Heart left ventricle (tissue), 16 donors: ENCODE measurements around the gene SLC22A24. TPM values are rescaled to one million over a fixed set of nuclear protein-coding genes. Genes with fewer than 3 reads are reported as not detected.

Experiments used
- ATAC-seq, 4 donors: fragments of 200-7000 bp; cut with Tn5 transposase; one replicate each; pipeline ENCODE4 v1.9.1; 2020 to 2022; ENCODE audit warnings: moderate library complexity in 4 of 4, mild to moderate bottlenecking in 3 of 4, moderate number of reproducible peaks in 1 of 4
- DNase-seq, 5 donors: peaks; one replicate each; pipeline ENCODE4 v3.0.0-alpha.2; 2020
- H3K27ac ChIP-seq, 12 donors: fragments of 200-600 bp; sonication (generic) in 4 of 12; one replicate each; pipeline versions ENCODE4 v1.5.0 to v1.8.0; 2016 to 2022; ENCODE audit warnings: mild to moderate bottlenecking in 2 of 12
- H3K27me3 ChIP-seq, 9 donors: fragments of 200-600 bp; sonication (generic) in 2 of 9; one replicate each; pipeline versions ENCODE4 v1.5.1 to v1.8.0; 2016 to 2022; ENCODE audit warnings: mild to moderate bottlenecking in 3 of 9
- H3K36me3 ChIP-seq, 9 donors: fragments of 200-600 bp; sonication (generic) in 2 of 9; one replicate each; pipeline versions ENCODE4 v1.5.0 to v1.8.0; 2018 to 2022; ENCODE audit warnings: mild to moderate bottlenecking in 2 of 9
- H3K4me1 ChIP-seq, 12 donors: fragments of 200-600 bp; sonication (generic) in 4 of 12; one replicate each; pipeline versions ENCODE4 v1.5.0 to v1.8.0; 2016 to 2022; ENCODE audit warnings: mild to moderate bottlenecking in 3 of 12
- H3K4me3 ChIP-seq, 12 donors: fragments of 200-600 bp; sonication (generic) in 4 of 12; one replicate each; pipeline versions ENCODE4 v1.5.0 to v1.8.0; 2017 to 2022; ENCODE audit warnings: mild to moderate bottlenecking in 9 of 12, moderate library complexity in 4 of 12
- H3K9me3 ChIP-seq, 12 donors: fragments of 200-600 bp; sonication (generic) in 4 of 12; one replicate each; pipeline versions ENCODE4 v1.5.0 to v1.8.0; 2016 to 2022; ENCODE audit warnings: mild to moderate bottlenecking in 1 of 12
- CTCF ChIP-seq, 12 donors: fragments of 200-600 bp; sonication (generic) in 4 of 12; IDR thresholded peaks; one replicate each; pipeline versions ENCODE4 v1.5.0 to v1.8.0; 2018 to 2022; ENCODE audit warnings: antibody characterized with exemption in 12 of 12, mild to moderate bottlenecking in 5 of 12
- POLR2A ChIP-seq, 2 donors: fragments of 450-650 bp; IDR thresholded peaks; one replicate each; pipeline ENCODE4 v1.6.1; 2017; ENCODE audit warnings: antibody characterized with exemption in 2 of 2, mild to moderate bottlenecking in 2 of 2, moderate library complexity in 2 of 2
- WGBS, 4 donors: extraction: QIAGEN DNeasy Blood & Tissue Kit in 2 of 4; methylation state at CpG; one replicate each; pipeline versions ENCODE4 v1.1.5 to v1.1.7; 2013 to 2018; 5-methylcytosine and 5-hydroxymethylcytosine counted together
- intact Hi-C, 10 donors: fragments of 100-400 bp; cut with DNase I; formaldehyde crosslinking; loops; one replicate each; pipeline versions ENCODE4 v1.11.1 to v1.14.2; 2022
- polyA plus RNA-seq, 2 donors: library from polyadenylated mRNA; stranded (reverse); fragments of 200-250 nt; gene quantifications; one replicate each; pipeline ENCODE4 v1.2.3, GENCODE V29; 2013
- total RNA-seq, 9 donors: library from RNA; depleted of rRNA in 2 of 9; stranded (reverse); fragments of >200 nt in 2 of 9; fragmentation: NEBNext Ultra II Directional in 3 of 9; extraction: Animal tissue kit (Norgen Biotek cat#: 25700) in 3 of 9; gene quantifications; one replicate each; pipeline versions ENCODE4 v1.1.0 to v1.2.4, GENCODE V29; 2016 to 2023
- donor health status: ischemic (EF 13 %, LVEDD 7.1; RV severe dilation, severe dysfunction).
- donor health status: healthy with polysubstance abuse.
- donor health status: DM: no; HTN: yes; CAD: no.
- donor health status: DM: no; HTN: no; CAD: no.
- donor health status: ischemic (EF 25% LVEDD 6.9; RV normal size, moderate dysfunction).
- donor health status: ischemic (EF 25% LVEDD 5.7; RV mildly dilated, moderate dysfunction).
- donor health status: healthy.
- donor health status: DM: yes; HTN: yes; CAD: no.
- donor health status: ischemic (EF 35%, LVEDD 5.7; RV mildly dilated, moderate dysfunction).
- donor health status: nonischemic (EF 11% LVEDD 7.7; RV severe dilation, severe dysfunction).
- donor health status: DM: yes; HTN: yes; CAD: no.
- donor health status: PGD.
- donor health status: ischemic (EF 29% LVEDD 5.4; RV normal size, mild dysfunction).
- donor health status: nonischemic (EF 23%, LVEDD 6.1; RV moderate dilation, normal function).

SLC22A24 gene
- total and polyA plus RNA-seq, 11 donors: not detected

GRCh38 chr11:63165706-63166310 lies 21.8 kb upstream of the SLC22A24 start:
- 74 to 82% (median 79%) methylated on average over 4 of the region's 4 CpGs for WGBS, 4 donors
- Histone ChIP-seq H3K9me3 (peaks cover 0 to 3% (median 0%) of the 10 kb centered on the region in 12 donors), H3K4me1 (no peaks in the 10 kb centered on the region), H3K36me3 (no peaks in the 10 kb centered on the region), H3K27me3 (peaks cover 0 to 17% (median 0%) of the 10 kb centered on the region in 9 donors), H3K27ac (no peak overlapping the region), H3K4me3 (no peak overlapping the region)
- no peak for DNase-seq
- no peak for TF ChIP-seq CTCF (IDR thresholded peaks at IDR 0.05)
- TF ChIP-seq POLR2A (IDR thresholded peaks at IDR 0.05): no peak
- intact Hi-C loops: no loop called here
- ATAC-seq: no peak

GRCh38 chr11:63155794-63156193 lies 11.8 kb upstream of the SLC22A24 start:
- Histone ChIP-seq H3K27me3 (no peaks in the 10 kb centered on the region), H3K4me3 (no peak overlapping the region), H3K27ac (no peak overlapping the region), H3K4me1 (no peaks in the 10 kb centered on the region), H3K36me3 (no peaks in the 10 kb centered on the region), H3K9me3 (peaks cover 0 to 21% (median 0%) of the 10 kb centered on the region in 12 donors)
- DNase-seq (no peak), ATAC-seq (no peak)
- TF ChIP-seq CTCF (IDR thresholded peaks at IDR 0.05) (no peak), POLR2A (IDR thresholded peaks at IDR 0.05) (no peak)
- intact Hi-C loops: no loop called here
- 54 to 84% (median 78%) methylated on average over 1 of the region's 1 CpG for WGBS, 4 donors

- Histone ChIP-seq H3K4me1 (peaks cover 0 to 6% (median 0%) of the 10 kb centered on the region in 12 donors), H3K9me3 (no peaks in the 10 kb centered on the region), H3K27ac (no peak overlapping the region), H3K4me3 (no peak overlapping the region), H3K36me3 (no peaks in the 10 kb centered on the region), H3K27me3 (no peaks in the 10 kb centered on the region)
- intact Hi-C loops: no loop called here
- 79 to 88% (median 85%) methylated on average over 2 of the region's 2 CpGs for WGBS, 4 donors
- DNase-seq: no peak
- ATAC-seq: no peak
- no peak for TF ChIP-seq CTCF (IDR thresholded peaks at IDR 0.05)
- TF ChIP-seq POLR2A (IDR thresholded peaks at IDR 0.05): no peak
These were observed 2.6 kb upstream of the SLC22A24 start for GRCh38 chr11:63146581-63146980.

- WGBS, 4 donors: 34 to 43% (median 40%) methylated on average over 3 of the region's 3 CpGs
- Histone ChIP-seq H3K27me3 (no peaks in the 10 kb centered on the region), H3K27ac (no peak overlapping the region), H3K4me1 (peaks cover 0 to 6% (median 0%) of the 10 kb centered on the region in 12 donors), H3K36me3 (no peaks in the 10 kb centered on the region), H3K4me3 (no peak overlapping the region), H3K9me3 (no peaks in the 10 kb centered on the region)
- DNase-seq (no peak), ATAC-seq (no peak)
- TF ChIP-seq CTCF (IDR thresholded peaks at IDR 0.05) (no peak), POLR2A (IDR thresholded peaks at IDR 0.05) (no peak)
- intact Hi-C loops: no loop called here
These were observed 1.6 kb downstream of the SLC22A24 start for GRCh38 chr11:63142459-63142858.
